HUES48 (cell line): Measurements from ENCODE around the gene PLCL1.

Experiments used
- H3K27ac ChIP-seq: one replicate; pipeline ENCODE4 v1.7.0; 2013; ENCODE audit warnings: low read depth, low read length, inconsistent platforms
- H3K27me3 ChIP-seq: 2 replicates; pipeline ENCODE4 v1.6.1; 2013; ENCODE audit warnings: mild to moderate bottlenecking, low read length; ENCODE audit not compliant: control insufficient read depth, insufficient read depth
- H3K36me3 ChIP-seq: 2 replicates; pipeline ENCODE4 v1.6.1; 2013; ENCODE audit warnings: low read length; ENCODE audit not compliant: control insufficient read depth, insufficient read depth
- H3K4me1 ChIP-seq: 2 replicates; pipeline ENCODE4 v1.6.1; 2013; ENCODE audit warnings: mild to moderate bottlenecking, low read length; ENCODE audit not compliant: control insufficient read depth, insufficient read depth
- H3K4me3 ChIP-seq: 2 replicates; pipeline ENCODE4 v1.5.1; 2013; ENCODE audit warnings: mild to moderate bottlenecking, low read depth, low read length
- H3K9ac ChIP-seq: 2 replicates; pipeline ENCODE4 v1.6.1; 2013; ENCODE audit warnings: mild to moderate bottlenecking, low read depth, low read length, moderate library complexity
- H3K9me3 ChIP-seq: 2 replicates; pipeline ENCODE4 v1.6.1; 2013; ENCODE audit warnings: low read length; ENCODE audit not compliant: control insufficient read depth, insufficient read depth

The PLCL1 gene

DNA sequence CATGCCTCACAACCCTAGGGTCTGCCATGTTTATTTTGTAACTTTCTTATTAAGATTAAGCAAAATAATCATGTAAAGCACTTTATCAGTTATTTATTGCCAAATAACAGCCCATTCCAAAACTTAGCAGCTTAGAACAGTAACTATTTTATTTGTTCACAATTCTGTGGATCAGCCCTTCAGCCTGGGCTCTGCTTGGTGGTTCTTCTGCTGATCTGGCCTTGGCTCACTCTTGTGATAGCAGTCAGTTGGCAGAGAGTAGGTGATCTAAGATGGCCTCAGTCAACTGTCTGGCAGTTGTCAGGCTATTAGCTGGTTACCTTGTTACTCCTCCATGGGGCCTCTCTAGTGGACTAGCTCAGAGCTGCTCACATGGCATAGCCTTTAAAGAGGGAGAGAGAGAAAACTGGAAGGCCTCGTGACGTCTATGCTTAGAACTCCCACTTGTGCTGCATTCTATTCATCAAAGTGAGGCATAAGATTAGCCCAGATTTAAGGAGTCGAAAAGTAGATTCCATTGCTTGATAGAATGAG is 54.3 kb downstream of the PLCL1 start:
- Histone ChIP-seq H3K4me1 (peaks cover 11% of the 10 kb centered on the region), H3K9me3 (no peaks in the 10 kb centered on the region), H3K4me3 (no peak overlapping the region), H3K36me3 (no peaks in the 10 kb centered on the region), H3K27ac (no peak overlapping the region), H3K9ac (no peak overlapping the region), H3K27me3 (no peaks in the 10 kb centered on the region)

- no peak overlapping the region for H3K4me3 ChIP-seq
- H3K36me3 ChIP-seq = no peaks in the 10 kb centered on the region
- no peak overlapping the region for H3K9ac ChIP-seq
- peaks cover 5% of the 10 kb centered on the region for H3K4me1 ChIP-seq
- H3K9me3 ChIP-seq = no peaks in the 10 kb centered on the region
- no peak overlapping the region for H3K27ac ChIP-seq
- H3K27me3 ChIP-seq = no peaks in the 10 kb centered on the region
These were observed 58.0 kb downstream of the PLCL1 start for GRCh38 chr2:197862246-197862955.

DNA sequence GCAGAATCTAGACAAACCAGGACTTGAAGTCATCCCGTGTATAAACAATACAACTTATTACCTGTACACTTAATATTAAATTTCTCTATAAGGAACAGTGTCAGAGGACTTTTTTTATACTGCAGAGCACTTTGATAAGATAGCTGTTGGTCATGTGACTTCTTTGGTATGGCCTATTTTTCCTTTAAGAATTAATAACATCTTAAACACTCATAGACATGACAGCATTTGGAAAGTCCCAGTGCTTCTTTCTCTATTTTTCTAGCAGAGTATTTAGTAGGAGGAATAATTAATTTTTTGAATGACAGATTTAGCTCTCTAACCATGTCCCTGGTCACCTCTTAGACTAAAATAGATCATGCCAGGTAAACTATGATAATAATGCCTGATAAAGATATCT is 59.4 kb downstream of the PLCL1 start:
- Histone ChIP-seq H3K36me3 (no peaks in the 10 kb centered on the region), H3K27me3 (no peaks in the 10 kb centered on the region), H3K9me3 (no peaks in the 10 kb centered on the region), H3K27ac (no peak overlapping the region), H3K9ac (no peak overlapping the region), H3K4me3 (no peak overlapping the region), H3K4me1 (0 out of 2 replicates have a peak, but pooled peaks cover 3% of the 10 kb centered on the region)

GRCh38 chr2:197866455-197866854 is 62.1 kb downstream of the PLCL1 start:
- Histone ChIP-seq H3K9me3 (no peaks in the 10 kb centered on the region), H3K36me3 (no peaks in the 10 kb centered on the region), H3K4me3 (no peak overlapping the region), H3K27ac (no peak overlapping the region), H3K27me3 (no peaks in the 10 kb centered on the region), H3K4me1 (0 out of 2 replicates have a peak, but pooled peaks cover 3% of the 10 kb centered on the region), H3K9ac (no peak overlapping the region)

DNA sequence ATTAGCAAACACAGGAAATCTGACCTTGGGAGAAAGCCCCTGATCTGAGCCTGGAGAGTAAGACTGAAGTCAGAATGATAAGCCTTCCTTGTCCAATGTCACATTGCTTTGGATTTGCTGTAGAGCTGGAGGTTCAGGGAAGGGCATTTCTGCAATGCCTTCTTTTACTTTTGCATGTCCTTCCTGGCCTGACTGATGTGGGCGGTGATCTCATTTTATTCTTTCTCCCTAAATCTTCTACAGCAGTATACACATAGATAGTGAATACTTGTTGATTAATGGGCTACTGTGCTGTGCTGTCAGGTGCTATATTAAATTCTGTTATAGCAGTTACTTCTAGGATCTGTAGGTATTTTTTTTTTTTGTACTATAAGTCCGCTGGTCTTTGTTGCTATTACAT is 62.6 kb downstream of the PLCL1 start:
- Histone ChIP-seq H3K27ac (no peak overlapping the region), H3K36me3 (no peaks in the 10 kb centered on the region), H3K9me3 (no peaks in the 10 kb centered on the region), H3K9ac (no peak overlapping the region), H3K4me3 (no peak overlapping the region), H3K4me1 (0 out of 2 replicates have a peak, but pooled peaks cover 6% of the 10 kb centered on the region), H3K27me3 (no peaks in the 10 kb centered on the region)

DNA sequence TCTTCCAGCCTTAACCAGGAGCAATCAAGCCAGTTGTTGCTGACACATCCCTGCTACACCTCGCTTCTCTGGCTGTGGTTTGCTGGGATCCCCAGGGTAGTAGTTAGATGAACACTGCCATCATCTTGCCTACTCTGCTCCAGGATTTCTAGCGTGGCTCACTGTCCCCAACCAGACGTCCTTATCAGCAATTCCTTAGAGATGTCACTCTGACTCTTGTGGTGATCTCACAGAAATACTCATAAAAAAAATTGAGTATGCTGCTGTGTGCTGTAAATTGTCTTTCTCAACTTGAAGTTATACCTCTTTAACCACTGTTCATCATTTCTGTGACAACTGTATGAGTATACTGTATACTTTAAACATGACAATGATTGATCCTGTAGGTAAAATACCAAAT is 63.2 kb downstream of the PLCL1 start:
- H3K4me3 ChIP-seq = no peak overlapping the region
- no peak overlapping the region for H3K27ac ChIP-seq
- no peak overlapping the region for H3K9ac ChIP-seq
- H3K4me1 ChIP-seq = 0 out of 2 replicates have a peak, but pooled peaks cover 8% of the 10 kb centered on the region
- H3K9me3 ChIP-seq = no peaks in the 10 kb centered on the region
- H3K27me3 ChIP-seq = no peaks in the 10 kb centered on the region
- H3K36me3 ChIP-seq = no peaks in the 10 kb centered on the region

GRCh38 chr2:197868206-197868605 is 63.8 kb downstream of the PLCL1 start:
- no peaks in the 10 kb centered on the region for H3K9me3 ChIP-seq
- no peaks in the 10 kb centered on the region for H3K36me3 ChIP-seq
- H3K4me3 ChIP-seq = no peak overlapping the region
- H3K27me3 ChIP-seq = no peaks in the 10 kb centered on the region
- H3K4me1 ChIP-seq = peaks cover 14% of the 10 kb centered on the region
- H3K9ac ChIP-seq = no peak overlapping the region
- H3K27ac ChIP-seq = no peak overlapping the region

GRCh38 chr2:197869041-197869440 is 64.6 kb downstream of the PLCL1 start:
- H3K9ac ChIP-seq = no peak overlapping the region
- no peak overlapping the region for H3K27ac ChIP-seq

DNA sequence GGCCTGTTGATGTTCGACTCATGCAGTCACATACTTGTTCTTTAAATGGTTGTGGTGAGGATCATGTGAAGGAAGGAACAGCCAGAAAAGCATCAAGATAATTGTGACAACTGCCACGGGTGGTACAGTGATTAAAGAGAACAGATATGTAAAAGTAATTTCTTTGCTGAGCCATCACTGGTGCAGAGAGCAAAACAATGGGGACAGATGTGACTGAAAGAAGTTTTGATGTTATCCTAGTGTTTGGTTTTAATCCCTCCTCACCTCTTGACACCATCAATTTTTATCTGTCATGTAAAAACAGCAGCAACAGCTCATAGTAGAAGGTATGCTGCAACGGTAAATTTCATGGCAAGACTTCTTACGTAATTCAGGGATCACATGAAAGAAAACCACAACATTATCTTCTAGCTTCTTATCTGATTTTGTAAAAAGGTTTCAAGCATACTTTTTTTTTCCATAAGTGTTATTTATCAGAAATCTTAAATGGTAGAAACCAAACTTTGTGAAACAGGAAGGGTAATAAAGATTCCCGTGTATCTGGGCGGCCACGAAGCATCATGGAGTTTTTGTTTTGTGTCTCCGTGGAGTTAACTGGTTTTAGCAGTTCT is 65.2 kb downstream of the PLCL1 start:
- no peaks in the 10 kb centered on the region for H3K36me3 ChIP-seq
- no peak overlapping the region for H3K4me3 ChIP-seq
- peaks cover 20% of the 10 kb centered on the region for H3K4me1 ChIP-seq
- H3K9me3 ChIP-seq = no peaks in the 10 kb centered on the region
- no peak overlapping the region for H3K27ac ChIP-seq
- no peak overlapping the region for H3K9ac ChIP-seq
- H3K27me3 ChIP-seq = no peaks in the 10 kb centered on the region

More at GRCh38 chr2:197869041-197869440, 64.6 kb downstream of the PLCL1 start:
- H3K9me3 ChIP-seq = no peaks in the 10 kb centered on the region
- no peaks in the 10 kb centered on the region for H3K27me3 ChIP-seq
- H3K36me3 ChIP-seq = no peaks in the 10 kb centered on the region
- no peak overlapping the region for H3K4me3 ChIP-seq
- peaks cover 20% of the 10 kb centered on the region for H3K4me1 ChIP-seq

GRCh38 chr2:197870137-197870536 is 65.7 kb downstream of the PLCL1 start:
- Histone ChIP-seq H3K27ac (no peak overlapping the region), H3K4me1 (peaks cover 20% of the 10 kb centered on the region), H3K36me3 (no peaks in the 10 kb centered on the region), H3K9me3 (no peaks in the 10 kb centered on the region), H3K4me3 (no peak overlapping the region), H3K27me3 (no peaks in the 10 kb centered on the region), H3K9ac (no peak overlapping the region)

GRCh38 chr2:197871780-197872456 is 67.5 kb downstream of the PLCL1 start:
- Histone ChIP-seq H3K9me3 (no peaks in the 10 kb centered on the region), H3K4me3 (no peak overlapping the region), H3K27me3 (no peaks in the 10 kb centered on the region), H3K27ac (peak overlapping the region; percentile 34), H3K36me3 (no peaks in the 10 kb centered on the region), H3K4me1 (peaks cover 27% of the 10 kb centered on the region), H3K9ac (no peak overlapping the region)
